Left lung (tissue), 10 donors: ENCODE results near the gene POU3F2. TPM values are rescaled to one million over a fixed set of nuclear protein-coding genes. Genes with fewer than 3 reads are reported as not detected.

Experiments
- ATAC-seq: fragments of 200-7000 bp; cut with Tn5 transposase; one replicate; pipeline ENCODE4 v1.9.1; 2020; ENCODE audit warnings: moderate library complexity
- DNase-seq, 4 donors: peaks; one replicate each; pipeline ENCODE4 v3.0.0-alpha.2; 2013 to 2020
- H3K27ac ChIP-seq, 2 donors: fragments of 200-600 bp; sonication (generic) in 1 of 2; one replicate each; pipeline versions ENCODE4 v1.5.0 to v1.8.0; 2020 to 2021
- H3K27me3 ChIP-seq, 2 donors: fragments of 200-600 bp; sonication (generic) in 1 of 2; one replicate each; pipeline versions ENCODE4 v1.5.0 to v1.8.0; 2020 to 2021
- H3K36me3 ChIP-seq, 2 donors: fragments of 200-600 bp; sonication (generic) in 1 of 2; one replicate each; pipeline versions ENCODE4 v1.5.0 to v1.8.0; 2020 to 2021
- H3K4me1 ChIP-seq, 2 donors: fragments of 200-600 bp; one replicate each; pipeline ENCODE4 v1.8.0; 2021
- H3K4me3 ChIP-seq, 2 donors: fragments of 200-600 bp; sonication (generic) in 1 of 2; one replicate each; pipeline versions ENCODE4 v1.5.0 to v1.8.0; 2020 to 2021; ENCODE audit warnings: mild to moderate bottlenecking in 1 of 2
- H3K9me3 ChIP-seq, 2 donors: fragments of 200-600 bp; sonication (generic) in 1 of 2; one replicate each; pipeline versions ENCODE4 v1.5.0 to v1.8.0; 2020 to 2021
- CTCF ChIP-seq, 2 donors: fragments of 200-600 bp; sonication (generic) in 1 of 2; IDR thresholded peaks; one replicate each; pipeline versions ENCODE4 v1.5.0 to v1.8.0; 2021; ENCODE audit warnings: antibody characterized with exemption in 2 of 2
- intact Hi-C, 2 donors: fragments of 100-400 bp; cut with DNase I; formaldehyde crosslinking; loops; one replicate each; pipeline versions ENCODE4 v1.11.2 to v1.14.2; 2022
- polyA plus RNA-seq, 6 donors: library from polyadenylated mRNA; unstranded; fragments of 120-200 nt; gene quantifications; one replicate each; pipeline ENCODE4 v1.2.1, GENCODE V29; 2013; ENCODE audit not compliant: insufficient read length in 6 of 6
- total RNA-seq, 2 donors: library from RNA; stranded (reverse); fragmentation: NEBNext Ultra II Directional; extraction: Animal tissue kit (Norgen Biotek cat#: 25700); gene quantifications; one replicate each; pipeline ENCODE4 v1.2.1, GENCODE V29; 2021
- donor health status: DM: no; HTN: yes; CAD: no.
- donor health status: DM: no; HTN: no; CAD: no.

The POU3F2 gene
- total and polyA plus RNA-seq, 8 donors, result 0.03 to 0.10 (median 0.07) TPM; not detected in 4

DNA sequence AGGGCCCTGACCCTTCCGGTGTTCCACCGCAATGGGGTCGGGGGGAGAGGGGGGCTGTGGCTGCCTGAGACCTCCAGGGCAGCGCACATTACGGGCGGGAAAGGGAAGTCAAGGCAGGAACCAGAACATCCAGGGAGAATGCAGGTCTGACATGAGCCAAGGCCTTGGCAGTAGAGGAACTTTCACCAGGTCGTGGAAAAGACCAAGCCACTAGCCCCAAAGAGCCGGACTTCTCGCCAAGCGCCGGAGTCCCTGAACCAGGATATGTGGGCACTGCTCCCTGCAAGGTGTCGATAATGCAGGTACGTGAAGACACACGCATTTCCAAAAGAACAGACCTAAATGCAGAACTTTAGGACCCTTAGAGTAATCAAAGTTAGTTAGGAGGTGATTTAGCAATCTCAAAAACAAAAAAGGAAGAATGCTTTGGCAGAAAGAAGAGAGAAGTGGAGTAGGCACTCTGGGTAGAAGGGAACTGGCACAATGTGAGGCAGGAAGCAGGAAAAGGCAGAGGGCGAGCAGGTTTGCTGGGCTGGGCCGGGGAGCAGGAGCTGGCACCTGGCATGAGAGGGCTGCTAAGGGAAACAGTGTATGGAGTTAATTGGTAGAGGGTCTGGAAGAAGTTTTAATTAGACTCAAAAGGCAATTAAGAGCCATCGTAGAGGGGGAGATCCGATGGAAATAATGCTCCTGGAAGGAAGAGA lies 14.3 kb downstream of the POU3F2 start:
- Histone ChIP-seq H3K4me1 (peaks cover 14 to 32% of the 10 kb centered on the region in 2 donors), H3K36me3 (no peaks in the 10 kb centered on the region), H3K9me3 (no peaks in the 10 kb centered on the region), H3K27ac (no peak overlapping the region), H3K4me3 (no peak overlapping the region), H3K27me3 (peaks cover 55 to 77% of the 10 kb centered on the region in 2 donors)
- DNase-seq (no peak), ATAC-seq (no peak)
- no peak for TF ChIP-seq CTCF (IDR thresholded peaks at IDR 0.05)
- intact Hi-C loops, result no loop called here

GRCh38 chr6:98864497-98864896 lies 30.1 kb downstream of the POU3F2 start:
- H3K4me3 ChIP-seq, result no peak overlapping the region
- no peaks in the 10 kb centered on the region for H3K36me3 ChIP-seq
- H3K27me3 ChIP-seq, result no peaks in the 10 kb centered on the region
- no peak for ATAC-seq
- DNase-seq, result no peak
- no peaks in the 10 kb centered on the region for H3K4me1 ChIP-seq
- H3K9me3 ChIP-seq, result no peaks in the 10 kb centered on the region
- H3K27ac ChIP-seq, result no peak overlapping the region
- no peak for TF ChIP-seq CTCF (IDR thresholded peaks at IDR 0.05)
- intact Hi-C loops, result no loop called here

DNA sequence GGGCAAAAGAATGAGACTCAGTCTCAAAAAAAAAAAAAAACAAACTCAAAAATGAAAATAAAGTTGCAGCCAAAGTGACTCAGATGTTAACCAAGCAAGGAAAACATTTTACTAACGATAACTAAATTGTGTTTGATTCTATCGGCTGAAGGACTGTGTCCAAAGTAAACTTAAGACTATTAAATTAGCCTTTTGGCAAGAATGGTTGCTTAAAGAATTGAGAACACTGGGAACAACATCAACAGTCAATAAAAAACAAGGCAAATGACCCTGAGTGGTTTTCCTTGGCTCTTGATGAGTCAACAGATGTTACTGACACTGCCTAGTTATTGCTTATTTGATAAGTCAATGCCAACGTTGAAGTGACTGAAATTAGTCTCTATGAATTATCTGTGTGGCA lies 36.7 kb downstream of the POU3F2 start:
- TF ChIP-seq CTCF (IDR thresholded peaks at IDR 0.05), result no peak
- no peak overlapping the region for H3K27ac ChIP-seq
- H3K36me3 ChIP-seq, result peaks cover 0 to 18% of the 10 kb centered on the region in 2 donors
- intact Hi-C loops, result no loop called here
- H3K9me3 ChIP-seq, result no peaks in the 10 kb centered on the region
- no peaks in the 10 kb centered on the region for H3K4me1 ChIP-seq
- no peaks in the 10 kb centered on the region for H3K27me3 ChIP-seq
- ATAC-seq (no peak), DNase-seq (no peak)
- no peak overlapping the region for H3K4me3 ChIP-seq

DNA sequence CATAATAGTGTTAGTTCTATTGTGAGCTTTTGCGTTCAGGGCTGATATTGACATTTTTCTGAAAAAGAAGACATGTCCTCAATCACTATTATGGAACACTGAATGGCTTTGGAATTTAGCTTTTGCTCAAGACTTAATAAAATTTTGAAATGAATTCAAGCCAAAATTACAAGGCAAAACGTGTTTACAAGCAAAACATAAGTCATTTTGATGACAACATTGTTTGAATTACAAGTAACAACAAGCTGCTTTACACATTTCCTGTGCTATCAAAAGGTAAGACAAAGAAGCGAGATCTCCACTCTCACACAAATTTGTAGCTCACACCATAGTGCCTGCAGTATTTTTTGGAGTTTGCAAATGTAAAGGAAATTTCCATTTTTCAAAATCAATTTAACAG lies 37.4 kb downstream of the POU3F2 start:
- no peaks in the 10 kb centered on the region for H3K27me3 ChIP-seq

GRCh38 chr6:98875375-98875774 lies 41.0 kb downstream of the POU3F2 start:
- Histone ChIP-seq H3K36me3 (peaks cover 0 to 41% of the 10 kb centered on the region in 2 donors), H3K27me3 (no peaks in the 10 kb centered on the region), H3K4me1 (no peaks in the 10 kb centered on the region), H3K4me3 (no peak overlapping the region), H3K27ac (no peak overlapping the region), H3K9me3 (no peaks in the 10 kb centered on the region)
- intact Hi-C loops, result no loop called here
- ATAC-seq (no peak), DNase-seq (no peak)
- TF ChIP-seq CTCF (IDR thresholded peaks at IDR 0.05), result no peak

More for the DNA sequence above, 37.4 kb downstream of the POU3F2 start:
- no peak for TF ChIP-seq CTCF (IDR thresholded peaks at IDR 0.05)
- ATAC-seq (no peak), DNase-seq (no peak)
- Histone ChIP-seq H3K4me1 (no peaks in the 10 kb centered on the region), H3K27ac (no peak overlapping the region), H3K4me3 (no peak overlapping the region), H3K9me3 (no peaks in the 10 kb centered on the region), H3K36me3 (peaks cover 0 to 23% of the 10 kb centered on the region in 2 donors)
- intact Hi-C loops, result no loop called here
